K562 (cell line): ENCODE data around the gene BSPRY. TPM values are rescaled to one million over a fixed set of nuclear protein-coding genes. Genes with fewer than 3 reads are reported as not detected.

Source experiments
- AFF1 ChIP-seq, 2 experiments: fragments of 450-650 bp; IDR thresholded peaks; 2 replicates each; pipeline ENCODE4 v1.6.1; 2018; ENCODE audit warnings: mild to moderate bottlenecking in 2 of 2, low read depth in 1 of 2; ENCODE audit not compliant: partially characterized antibody in 2 of 2
- AFF4 ChIP-seq: sonication (generic); formaldehyde crosslinking; IDR thresholded peaks from 2 replicates; pipeline ENCODE4 v1.8.0; 2023; ENCODE audit warnings: mild to moderate bottlenecking, missing genetic modification reagents
- CBFA2T2 ChIP-seq: fragments of 450-650 bp; conservative IDR thresholded peaks from 2 replicates; pipeline ENCODE4 v1.6.1; 2017; ENCODE audit warnings: mild to moderate bottlenecking
- DPF2 ChIP-seq: fragments of 450-650 bp; IDR thresholded peaks from 2 replicates; pipeline ENCODE4 v1.6.1; 2016
- EWSR1 ChIP-seq: fragments of 450-650 bp; IDR thresholded peaks from 2 replicates; pipeline ENCODE4 v1.6.1; 2018; ENCODE audit warnings: borderline replicate concordance, mild to moderate bottlenecking, low read depth, moderate library complexity; ENCODE audit not compliant: partially characterized antibody
- FIP1L1 ChIP-seq: fragments of 200-400 bp; formaldehyde crosslinking; IDR thresholded peaks from 2 replicates; pipeline ENCODE4 v1.6.1; 2018; ENCODE audit warnings: mild to moderate bottlenecking, low read depth, low read length; ENCODE audit not compliant: poor library complexity, severe bottlenecking
- FOS ChIP-seq: IDR thresholded peaks from 3 replicates; pipeline ENCODE4 v1.6.1; 2011; ENCODE audit not compliant: insufficient read length; ENCODE audit errors: extremely low read depth
- POLR2G ChIP-seq: fragments of 200-400 bp; formaldehyde crosslinking; IDR thresholded peaks from 2 replicates; pipeline ENCODE4 v1.6.1; 2017; ENCODE audit warnings: low read depth, mild to moderate bottlenecking, antibody characterized with exemption, low read length, moderate library complexity
- SIN3A ChIP-seq, 2 experiments: fragments of 150-350 bp in 1 of 2; IDR thresholded peaks; 2 replicates each; pipeline ENCODE4 v1.6.1; 2011 to 2016; ENCODE audit warnings: borderline replicate concordance in 2 of 2, low read depth in 2 of 2, low read length in 2 of 2, mild to moderate bottlenecking in 2 of 2, moderate library complexity in 2 of 2; ENCODE audit not compliant: control insufficient read depth in 1 of 2
- SIX5 ChIP-seq, 2 experiments: IDR thresholded peaks; 2 replicates each; pipeline ENCODE4 v1.6.1; 2011; ENCODE audit warnings: low read length in 2 of 2, borderline replicate concordance in 1 of 2, low read depth in 1 of 2, mild to moderate bottlenecking in 1 of 2, moderate library complexity in 1 of 2; ENCODE audit not compliant: insufficient read depth in 1 of 2
- XRCC5 ChIP-seq: fragments of 200-400 bp; formaldehyde crosslinking; IDR thresholded peaks from 2 replicates; pipeline ENCODE4 v1.6.1; 2017; ENCODE audit warnings: low read depth, mild to moderate bottlenecking, low read length
- ZNF175 ChIP-seq: fragments of 200-800 bp; sonication (Bioruptor generic); IDR thresholded peaks from 2 replicates; pipeline ENCODE4 v1.6.1; 2016; ENCODE audit warnings: low read depth, mild to moderate bottlenecking, missing genetic modification characterization, missing compliant biosample characterization
- ZNF23 ChIP-seq: fragments of 250-450 bp; sonication (Bioruptor Pico); IDR thresholded peaks from 2 replicates; pipeline ENCODE4 v1.4.0; 2020; ENCODE audit warnings: mild to moderate bottlenecking
- ZNF24 ChIP-seq: fragments of 450-650 bp; IDR thresholded peaks from 2 replicates; pipeline ENCODE4 v1.6.1; 2016
- ZNF311 ChIP-seq: fragments of 250-450 bp; sonication (Bioruptor Pico); IDR thresholded peaks from 2 replicates; pipeline ENCODE4 v1.4.0; 2020; ENCODE audit warnings: mild to moderate bottlenecking, moderate library complexity
- ZNF408 ChIP-seq: fragments of 250-450 bp; sonication (Bioruptor Pico); IDR thresholded peaks from 2 replicates; pipeline ENCODE4 v1.4.0; 2020; ENCODE audit warnings: low read depth, mild to moderate bottlenecking, moderate library complexity
- ZNF639 ChIP-seq, 2 experiments: fragments of 200-800 bp in 1 of 2; sonication (Bioruptor generic) in 1 of 2; sonication (generic) in 1 of 2; formaldehyde crosslinking in 1 of 2; IDR thresholded peaks in 1 of 2; conservative IDR thresholded peaks in 1 of 2; 2 replicates each; pipeline versions ENCODE4 v1.5.0 to v1.6.1; 2016 to 2020; ENCODE audit warnings: missing compliant biosample characterization in 1 of 2, missing genetic modification characterization in 1 of 2, missing genetic modification reagents in 1 of 2
- polyA plus RNA-seq, 8 experiments: library from polyadenylated mRNA; depleted of rRNA in 4 of 8; stranded (reverse) in 5 of 8; unstranded in 3 of 8; fragments of >200 nt; fragmentation: Nextera tagmentation in 2 of 8; fragmentation: Illumina TruSeq in 1 of 8; extraction: Ambion mirVana in 2 of 8; extraction: Trizol in 1 of 8; gene quantifications; 2 replicates each; pipeline versions ENCODE4 v1.2.1 to v1.2.3, GENCODE V29; 2011 to 2014; ENCODE audit warnings: inconsistent platforms in 1 of 8, missing spikeins in 1 of 8
- total RNA-seq, 7 experiments: library from RNA; depleted of rRNA in 6 of 7; stranded (reverse); fragments of >200 nt in 6 of 7; fragmentation: Illumina TruSeq in 2 of 7; extraction: Trizol in 2 of 7; gene quantifications; 2 replicates each; pipeline versions ENCODE4 v1.2.1 to v1.2.3, GENCODE V29; 2011 to 2021; ENCODE audit warnings: low replicate concordance in 1 of 7

BSPRY gene
- total and polyA plus RNA-seq, 9 of the 15 experiments (the other 6 are each of a cell fraction or from before 2014, with no cell fraction given) = 0.07 to 0.67 (median 0.18) TPM

GRCh38 chr9:113340011-113340699 lies 9.2 kb upstream of the BSPRY start, which contains the start of gene WDR31 (continued):
- TF ChIP-seq ZNF639 (CRISPR knock-in tag; conservative IDR thresholded peaks at IDR 0.05 in 1 of 2, IDR thresholded peaks at IDR 0.05 in 1 of 2) (no peak), ZNF311 (CRISPR knock-in tag) (no peak), AFF1 (IDR thresholded peaks at IDR 0.05; ENCODE audit: low read depth in 1 of 2, partially characterized antibody in 2 of 2) (no peak), EWSR1 (no peak), AFF4 (CRISPR knock-in tag) (peak; percentile 86), ZNF175 (no peak), ZNF24 (peak; percentile 63), DPF2 (0 out of 2 replicates have a peak, but pooled peaks have one; percentile 15), POLR2G (peak; percentile 88), SIN3A (IDR thresholded peaks at IDR 0.05; ENCODE audit: borderline replicate concordance in 2 of 2, control insufficient read depth in 1 of 2, low read depth in 2 of 2, low read length in 2 of 2) (peak; percentile 90 to 95), FIP1L1 (peak; percentile 54), SIX5 (IDR thresholded peaks at IDR 0.05; ENCODE audit: borderline replicate concordance in 1 of 2, insufficient read depth in 1 of 2, low read depth in 1 of 2, low read length in 2 of 2) (peak; percentile 29 to 43; a peak in 2 of 4 replicates), CBFA2T2 (no peak), ZNF23 (CRISPR knock-in tag) (no peak), XRCC5 (peak; percentile 97), FOS (no peak), ZNF408 (CRISPR knock-in tag) (no peak)
